Bronchial epithelial cell (primary cell): ENCODE measurements around the gene GNLY. TPM values are rescaled to one million over a fixed set of nuclear protein-coding genes. Genes with fewer than 3 reads are reported as not detected.

Experiments
- DNase-seq: peaks from one replicate; pipeline ENCODE4 v3.0.0-alpha.2; 2010; ENCODE audit warnings: low read depth
- FAIRE-seq: peaks from 2 replicates; lab custom pipeline; 2011; peaks lifted over from hg19 to GRCh38; lab: Jason Lieb, UNC
- H3K27me3 ChIP-seq: 2 replicates; pipeline ENCODE4 v1.5.1; 2011; ENCODE audit warnings: low read length; ENCODE audit not compliant: control insufficient read depth, insufficient read depth
- H3K36me3 ChIP-seq: 2 replicates; pipeline ENCODE4 v1.5.1; 2011; ENCODE audit warnings: low read length; ENCODE audit not compliant: control insufficient read depth, insufficient read depth
- H3K4me3 ChIP-seq: 2 replicates; pipeline ENCODE4 v1.5.1; 2011; ENCODE audit warnings: mild to moderate bottlenecking, low read depth, low read length, control low read depth
- total RNA-seq: library from RNA; depleted of rRNA; stranded (reverse); fragments of >200 nt; gene quantifications from 2 replicates; pipeline ENCODE4 v1.2.1, GENCODE V29; 2014
- TF ChIP-seq, protein P1 (sequence below): IDR thresholded peaks from 2 replicates; pipeline ENCODE4 v1.5.1; 2011; ENCODE audit warnings: mild to moderate bottlenecking, moderate library complexity, low read length, control low read depth, inconsistent platforms; ENCODE audit not compliant: insufficient read depth, severe bottlenecking

Gene GNLY
- total RNA-seq, 1 donor from 2014 or later = not detected

DNA sequence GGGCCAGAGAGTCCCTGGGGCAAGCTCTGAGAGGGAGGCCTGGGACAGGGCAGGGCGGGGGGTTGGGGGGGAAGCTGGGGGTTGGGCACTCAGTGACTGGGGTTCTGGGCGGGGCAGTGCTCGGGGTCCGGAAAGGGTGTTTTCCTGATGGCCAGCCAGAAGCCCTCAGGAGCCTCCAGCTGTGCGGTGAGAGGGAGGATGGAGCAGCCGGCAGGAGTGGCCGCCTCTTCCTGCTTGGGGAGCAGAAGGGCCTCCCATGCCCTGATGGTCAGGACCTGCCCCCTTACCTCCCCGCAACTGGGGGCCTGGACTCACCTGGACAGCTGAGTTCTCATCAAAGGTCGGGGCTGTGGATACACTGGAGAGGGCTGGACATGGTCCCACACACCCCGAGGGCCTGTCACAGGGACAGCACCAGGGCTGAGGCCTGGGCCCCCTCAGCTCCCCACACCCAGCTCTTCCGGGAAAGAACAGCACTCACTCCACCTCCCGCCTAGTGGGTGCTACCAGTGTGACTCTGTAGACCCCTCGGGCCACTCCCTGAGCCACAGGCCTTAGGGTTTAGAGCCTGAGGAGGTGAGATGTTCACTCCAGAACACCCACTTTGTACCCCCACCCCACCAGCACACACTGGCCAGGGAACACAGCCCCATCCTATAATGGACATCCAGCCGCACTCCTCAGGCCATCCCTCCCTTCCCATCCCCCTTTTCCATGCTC is 32.9 kb upstream of the GNLY start:
- Histone ChIP-seq H3K36me3 (no peaks in the 10 kb centered on the region), H3K27me3 (no peaks in the 10 kb centered on the region), H3K4me3 (no peak overlapping the region)
- FAIRE-seq = no peak
- TF ChIP-seq, protein P1, sequence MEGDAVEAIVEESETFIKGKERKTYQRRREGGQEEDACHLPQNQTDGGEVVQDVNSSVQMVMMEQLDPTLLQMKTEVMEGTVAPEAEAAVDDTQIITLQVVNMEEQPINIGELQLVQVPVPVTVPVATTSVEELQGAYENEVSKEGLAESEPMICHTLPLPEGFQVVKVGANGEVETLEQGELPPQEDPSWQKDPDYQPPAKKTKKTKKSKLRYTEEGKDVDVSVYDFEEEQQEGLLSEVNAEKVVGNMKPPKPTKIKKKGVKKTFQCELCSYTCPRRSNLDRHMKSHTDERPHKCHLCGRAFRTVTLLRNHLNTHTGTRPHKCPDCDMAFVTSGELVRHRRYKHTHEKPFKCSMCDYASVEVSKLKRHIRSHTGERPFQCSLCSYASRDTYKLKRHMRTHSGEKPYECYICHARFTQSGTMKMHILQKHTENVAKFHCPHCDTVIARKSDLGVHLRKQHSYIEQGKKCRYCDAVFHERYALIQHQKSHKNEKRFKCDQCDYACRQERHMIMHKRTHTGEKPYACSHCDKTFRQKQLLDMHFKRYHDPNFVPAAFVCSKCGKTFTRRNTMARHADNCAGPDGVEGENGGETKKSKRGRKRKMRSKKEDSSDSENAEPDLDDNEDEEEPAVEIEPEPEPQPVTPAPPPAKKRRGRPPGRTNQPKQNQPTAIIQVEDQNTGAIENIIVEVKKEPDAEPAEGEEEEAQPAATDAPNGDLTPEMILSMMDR = no peak
- DNase-seq = no peak

DNA sequence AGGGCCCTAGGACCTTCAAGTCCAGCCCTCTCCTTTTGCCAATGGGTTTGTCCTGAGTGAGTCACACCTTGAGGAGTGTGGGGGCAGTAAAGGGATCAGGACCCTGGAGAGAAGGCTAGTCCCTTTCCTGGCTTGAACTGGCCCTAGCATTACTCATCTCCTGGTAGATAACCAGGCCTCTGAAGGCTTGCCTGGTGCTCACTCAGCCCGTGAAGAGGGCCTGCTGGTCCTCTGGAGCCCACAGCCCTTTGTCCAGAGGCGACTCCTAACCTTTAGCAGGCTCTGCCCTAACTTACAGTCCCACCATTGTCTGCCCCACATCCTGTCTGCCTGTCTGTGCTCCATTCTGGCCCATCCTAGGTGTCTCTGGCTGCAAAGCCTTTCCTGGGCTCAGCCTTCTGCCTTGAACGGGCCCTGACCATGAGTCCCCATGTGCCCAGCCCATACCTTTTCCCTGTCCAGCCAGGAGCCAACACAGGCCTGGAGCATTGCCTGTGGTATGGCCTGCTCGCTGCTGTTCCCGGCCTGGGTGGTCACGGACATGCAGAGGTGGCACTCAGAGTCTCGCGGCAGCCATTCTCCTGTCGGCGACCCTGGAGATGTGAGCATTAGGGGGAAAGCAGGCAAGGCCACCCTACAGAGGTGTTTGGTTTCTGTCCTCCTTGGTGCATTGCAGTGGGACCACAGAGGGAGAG is 31.1 kb upstream of the GNLY start:
- FAIRE-seq = no peak
- no peaks in the 10 kb centered on the region for H3K27me3 ChIP-seq
- no peak overlapping the region for H3K4me3 ChIP-seq
- TF ChIP-seq, protein P1 = no peak
- DNase-seq = peak; percentile 55
- H3K36me3 ChIP-seq = no peaks in the 10 kb centered on the region

DNA sequence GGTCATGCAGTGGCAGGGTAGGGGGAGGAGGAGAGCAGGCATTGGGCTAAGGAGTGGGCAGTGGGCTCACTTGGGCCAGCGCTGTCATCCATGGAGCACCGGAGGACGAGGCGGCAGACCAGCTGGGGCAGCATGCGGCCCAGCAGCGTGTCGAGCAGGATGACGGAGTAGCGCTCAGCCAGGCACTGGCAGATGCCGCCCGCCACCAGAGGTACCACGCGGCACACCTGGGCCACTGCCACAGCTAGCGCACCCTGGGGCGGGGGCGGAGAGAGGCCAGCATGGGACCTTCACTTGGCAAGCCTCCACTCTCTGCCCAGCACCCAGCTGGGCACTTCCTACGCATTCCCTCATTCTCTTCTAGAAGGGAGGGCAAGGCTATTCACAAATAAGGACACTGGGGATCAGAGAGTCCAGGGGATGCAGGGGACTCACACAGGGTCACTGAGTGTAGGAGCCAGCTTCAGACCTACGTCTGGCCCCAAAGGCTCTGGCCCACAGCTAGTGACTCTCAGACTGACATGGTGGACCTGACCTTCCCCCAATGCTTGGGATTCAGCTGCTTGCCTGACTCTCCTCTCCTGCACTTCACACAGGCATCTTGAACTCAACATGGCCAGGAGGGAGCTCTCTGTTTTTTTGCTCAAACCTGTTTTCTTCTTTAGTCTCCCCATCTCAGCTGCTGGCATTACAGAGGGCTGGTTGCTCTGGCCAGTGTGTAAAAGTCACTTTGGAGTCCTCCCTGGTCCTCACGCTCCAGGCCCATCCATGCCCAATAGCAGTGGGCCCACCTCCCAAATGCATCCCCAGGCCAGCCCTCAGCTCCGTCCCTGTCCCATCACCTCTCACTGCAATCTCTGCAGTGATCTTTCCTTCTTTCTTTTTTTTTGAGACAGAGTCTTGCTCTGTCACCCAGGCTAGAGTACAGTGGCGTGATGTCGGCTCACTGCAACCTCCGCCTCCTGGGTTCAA is 30.3 kb upstream of the GNLY start:
- TF ChIP-seq, protein P1 = no peak
- Histone ChIP-seq H3K27me3 (no peaks in the 10 kb centered on the region), H3K36me3 (no peaks in the 10 kb centered on the region), H3K4me3 (no peak overlapping the region)
- no peak for FAIRE-seq
- DNase-seq = no peak

DNA sequence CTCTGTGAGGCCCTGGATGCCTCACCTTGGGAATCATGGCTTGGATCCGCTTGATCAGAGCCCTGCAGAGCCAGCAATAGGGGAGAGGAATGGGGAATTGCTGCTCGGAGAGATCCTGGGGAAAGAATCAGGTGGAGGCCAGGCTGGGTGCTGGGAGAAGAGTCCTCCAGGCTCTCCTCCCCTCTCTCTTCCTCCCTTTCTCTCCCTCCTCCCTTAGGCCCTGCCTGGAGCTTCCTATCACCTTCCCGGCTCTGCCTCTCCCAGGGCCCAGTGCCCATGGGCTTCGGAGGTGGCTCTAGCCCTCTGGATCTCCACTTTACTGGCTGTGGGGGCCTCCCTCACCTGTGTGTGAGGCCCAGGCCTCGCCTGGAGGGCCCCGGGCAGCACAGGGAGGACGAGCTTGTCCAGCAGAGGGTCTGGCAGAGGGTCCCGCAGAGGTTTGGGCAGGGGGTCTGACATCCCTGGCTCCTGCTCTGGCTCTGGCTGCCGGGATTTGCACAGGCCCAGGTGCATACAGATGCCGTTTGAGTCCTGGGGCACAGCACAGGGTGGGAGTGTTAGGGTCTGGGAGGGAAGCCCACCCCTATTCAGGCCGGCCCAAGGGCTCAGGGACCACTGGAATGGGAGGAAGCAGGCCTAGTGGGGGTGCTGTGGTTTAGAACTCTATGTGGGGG is 28.8 kb upstream of the GNLY start:
- no peak overlapping the region for H3K4me3 ChIP-seq
- H3K27me3 ChIP-seq = peaks cover 1% of the 10 kb centered on the region
- TF ChIP-seq, protein P1 = no peak
- H3K36me3 ChIP-seq = no peaks in the 10 kb centered on the region
- no peak for FAIRE-seq
- DNase-seq = no peak

DNA sequence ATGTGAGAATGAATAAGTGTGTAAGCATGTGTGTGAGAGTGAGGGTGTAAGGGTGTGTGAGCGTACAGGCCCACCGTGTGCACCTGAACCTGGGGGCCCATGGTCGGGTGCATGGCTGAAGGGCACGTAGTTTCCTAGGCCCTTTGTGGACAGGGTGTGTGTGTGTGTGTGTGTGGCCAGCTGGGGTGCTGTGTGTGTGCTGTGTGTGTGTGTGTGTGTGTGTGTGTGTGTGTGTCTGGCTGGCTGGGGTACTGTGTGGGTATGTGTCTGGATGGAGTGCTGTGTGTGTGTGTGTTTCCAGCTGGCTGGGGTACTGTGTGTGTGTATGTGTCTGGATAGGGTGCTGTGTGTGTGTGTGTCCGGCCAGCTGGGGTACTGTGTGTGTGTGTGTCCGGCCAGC is 28.1 kb upstream of the GNLY start:
- TF ChIP-seq, protein P1 = no peak
- DNase-seq = no peak
- no peaks in the 10 kb centered on the region for H3K36me3 ChIP-seq
- peak; percentile 84 for FAIRE-seq
- peaks cover 1% of the 10 kb centered on the region for H3K27me3 ChIP-seq
- H3K4me3 ChIP-seq = no peak overlapping the region
